Keratinocyte (primary cell): ENCODE measurements around the gene CLN6. TPM values are rescaled to one million over a fixed set of nuclear protein-coding genes. Genes with fewer than 3 reads are reported as not detected.

Experiments
- DNase-seq: peaks from one replicate; pipeline ENCODE4 v3.0.0-alpha.2; 2011; ENCODE audit warnings: low read depth, missing footprints, low spot score
- FAIRE-seq: peaks from 2 replicates; lab custom pipeline; 2011; peaks lifted over from hg19 to GRCh38; lab: Jason Lieb, UNC
- H2AFZ ChIP-seq: 2 replicates; pipeline ENCODE4 v1.6.0; 2012; ENCODE audit warnings: low read length, control low read depth, inconsistent platforms; ENCODE audit not compliant: control insufficient read depth
- H3K27ac ChIP-seq: 2 replicates; pipeline ENCODE4 v1.5.1; 2011; ENCODE audit warnings: low read length; ENCODE audit not compliant: control insufficient read depth, insufficient read depth
- H3K27me3 ChIP-seq: 3 replicates; pipeline ENCODE4 v1.6.0; 2011; ENCODE audit warnings: low read length; ENCODE audit not compliant: control insufficient read depth, insufficient read depth; ENCODE audit errors: extremely low read depth
- H3K36me3 ChIP-seq, 2 experiments: 2 replicates in 1 of 2; 3 replicates in 1 of 2; pipeline ENCODE4 v1.5.1; 2011; ENCODE audit warnings: low read length in 2 of 2, mild to moderate bottlenecking in 1 of 2; ENCODE audit not compliant: control insufficient read depth in 2 of 2, insufficient read depth in 2 of 2; ENCODE audit errors: extremely low read depth in 1 of 2
- H3K4me1 ChIP-seq: 3 replicates; pipeline ENCODE4 v1.5.1; 2011; ENCODE audit warnings: low read length; ENCODE audit not compliant: control insufficient read depth, insufficient read depth; ENCODE audit errors: extremely low read depth
- H3K4me2 ChIP-seq: 3 replicates; pipeline ENCODE4 v1.6.0; 2011; ENCODE audit warnings: low read depth, low read length; ENCODE audit not compliant: control insufficient read depth, insufficient read depth; ENCODE audit errors: extremely low read depth
- H3K4me3 ChIP-seq, 3 experiments: fragments of 200-600 bp in 1 of 3; sonication (generic) in 1 of 3; 2 replicates in 2 of 3; 3 replicates in 1 of 3; pipeline ENCODE4 v1.5.1; 2011 to 2016; ENCODE audit warnings: low read length in 3 of 3, mild to moderate bottlenecking in 3 of 3, control low read depth in 2 of 3, inconsistent platforms in 1 of 3, low read depth in 1 of 3, mixed read lengths in 1 of 3, mixed run types in 1 of 3, moderate library complexity in 1 of 3; ENCODE audit not compliant: control insufficient read depth in 2 of 3, insufficient read depth in 2 of 3; ENCODE audit errors: extremely low read depth in 1 of 3
- H3K79me2 ChIP-seq: 2 replicates; pipeline ENCODE4 v1.6.0; 2012; ENCODE audit warnings: low read length; ENCODE audit not compliant: control insufficient read depth, insufficient read depth
- H3K9ac ChIP-seq: 3 replicates; pipeline ENCODE4 v1.6.0; 2011; ENCODE audit warnings: low read length; ENCODE audit not compliant: control insufficient read depth, insufficient read depth; ENCODE audit errors: extremely low read depth
- H3K9me1 ChIP-seq: 3 replicates; pipeline ENCODE4 v1.6.0; 2011; ENCODE audit warnings: low read length; ENCODE audit not compliant: control insufficient read depth, insufficient read depth; ENCODE audit errors: extremely low read depth
- H3K9me3 ChIP-seq: 2 replicates; pipeline ENCODE4 v1.5.1; 2012; ENCODE audit warnings: low read depth, low read length; ENCODE audit not compliant: control insufficient read depth
- H4K20me1 ChIP-seq: 3 replicates; pipeline ENCODE4 v1.6.0; 2011; ENCODE audit warnings: low read length; ENCODE audit not compliant: control insufficient read depth, insufficient read depth; ENCODE audit errors: extremely low read depth
- EZH2 ChIP-seq: IDR thresholded peaks from one replicate; pipeline ENCODE4 v1.6.1; 2012; ENCODE audit warnings: inconsistent platforms, mild to moderate bottlenecking, low read length, moderate library complexity
- dilution Hi-C: fragments of 300-500 bp; cut with MboI; formaldehyde crosslinking; loops from one replicate; pipeline ENCODE4 v1.7.0; 2020; ENCODE audit warnings: low sequenced_read_pairs; ENCODE audit not compliant: extremely low pct_ligation_motif_present
- polyA plus RNA-seq, 5 experiments: library from polyadenylated mRNA; depleted of rRNA in 3 of 5; stranded (reverse) in 3 of 5; stranded (forward) in 1 of 5; unstranded in 1 of 5; fragments of >200 nt; gene quantifications; 1 replicate in 1 of 5; 2 replicates in 3 of 5; 3 replicates in 1 of 5; pipeline versions ENCODE4 v1.2.1 to v1.2.3, GENCODE V29; 2011 to 2012; ENCODE audit warnings: missing spikeins in 2 of 5, low read depth in 1 of 5, low replicate concordance in 1 of 5
- TF ChIP-seq, protein P1 (sequence below), 3 experiments: IDR thresholded peaks in 1 of 3; conservative IDR thresholded peaks in 1 of 3; optimal IDR thresholded peaks in 1 of 3; 2 replicates in 2 of 3; 3 replicates in 1 of 3; pipeline versions ENCODE3 to v1.5.1; 2011; ENCODE audit warnings: low read length in 3 of 3, mild to moderate bottlenecking in 3 of 3, moderate library complexity in 2 of 3, control low read depth in 1 of 3, inconsistent platforms in 1 of 3; ENCODE audit not compliant: insufficient read depth in 2 of 3; ENCODE audit errors: extremely low read depth in 1 of 3

CLN6 gene
- polyA plus RNA-seq, 1 donor (not counting 4 experiments of a cell fraction or from before 2014, with no cell fraction given) = 26.7 TPM

DNA sequence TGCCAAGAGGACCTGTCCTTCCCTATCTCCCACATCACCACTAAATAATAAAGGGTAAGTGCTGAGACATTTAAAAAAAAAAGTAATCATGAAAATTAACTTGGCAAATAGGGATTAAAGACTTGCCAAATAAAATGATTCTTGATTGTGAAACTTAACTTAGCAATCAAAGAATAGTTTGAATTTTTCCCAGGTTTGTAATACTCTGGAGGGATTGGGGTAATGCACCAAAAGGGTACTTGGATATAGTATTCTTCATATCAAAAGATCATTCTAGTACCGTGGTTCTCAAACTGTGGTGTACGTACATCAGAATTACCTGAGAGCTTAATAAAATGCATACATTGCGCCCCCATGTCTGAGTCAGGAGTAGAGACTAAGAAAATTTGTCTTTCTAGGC, 52.9 kb downstream of the CLN6 start:
- FAIRE-seq (no peak), DNase-seq (no peak)
- no peaks in the 10 kb centered on the region for H3K4me1 ChIP-seq
- H3K79me2 ChIP-seq = no peaks in the 10 kb centered on the region
- H3K9me3 ChIP-seq = no peaks in the 10 kb centered on the region
- peaks cover 20% of the 10 kb centered on the region in 2 experiments for H3K36me3 ChIP-seq
- H2AFZ ChIP-seq = no peak overlapping the region
- no peaks in the 10 kb centered on the region for H4K20me1 ChIP-seq
- H3K4me3 ChIP-seq = no peak overlapping the region
- H3K27ac ChIP-seq = no peak overlapping the region
- H3K27me3 ChIP-seq = no peaks in the 10 kb centered on the region
- dilution Hi-C loops = no loop called here
- H3K9ac ChIP-seq = no peak overlapping the region
- TF ChIP-seq EZH2 = no peak
- TF ChIP-seq, protein P1, sequence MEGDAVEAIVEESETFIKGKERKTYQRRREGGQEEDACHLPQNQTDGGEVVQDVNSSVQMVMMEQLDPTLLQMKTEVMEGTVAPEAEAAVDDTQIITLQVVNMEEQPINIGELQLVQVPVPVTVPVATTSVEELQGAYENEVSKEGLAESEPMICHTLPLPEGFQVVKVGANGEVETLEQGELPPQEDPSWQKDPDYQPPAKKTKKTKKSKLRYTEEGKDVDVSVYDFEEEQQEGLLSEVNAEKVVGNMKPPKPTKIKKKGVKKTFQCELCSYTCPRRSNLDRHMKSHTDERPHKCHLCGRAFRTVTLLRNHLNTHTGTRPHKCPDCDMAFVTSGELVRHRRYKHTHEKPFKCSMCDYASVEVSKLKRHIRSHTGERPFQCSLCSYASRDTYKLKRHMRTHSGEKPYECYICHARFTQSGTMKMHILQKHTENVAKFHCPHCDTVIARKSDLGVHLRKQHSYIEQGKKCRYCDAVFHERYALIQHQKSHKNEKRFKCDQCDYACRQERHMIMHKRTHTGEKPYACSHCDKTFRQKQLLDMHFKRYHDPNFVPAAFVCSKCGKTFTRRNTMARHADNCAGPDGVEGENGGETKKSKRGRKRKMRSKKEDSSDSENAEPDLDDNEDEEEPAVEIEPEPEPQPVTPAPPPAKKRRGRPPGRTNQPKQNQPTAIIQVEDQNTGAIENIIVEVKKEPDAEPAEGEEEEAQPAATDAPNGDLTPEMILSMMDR (optimal IDR thresholded peaks at IDR 0.05 in 1 of 3, IDR thresholded peaks at IDR 0.05 in 1 of 3, conservative IDR thresholded peaks at IDR 0.05 in 1 of 3; ENCODE audit: extremely low read depth in 1 of 3, insufficient read depth in 2 of 3, low read length in 3 of 3) = no peak
- H3K9me1 ChIP-seq = peaks cover 2% of the 10 kb centered on the region
- no peak overlapping the region for H3K4me2 ChIP-seq

DNA sequence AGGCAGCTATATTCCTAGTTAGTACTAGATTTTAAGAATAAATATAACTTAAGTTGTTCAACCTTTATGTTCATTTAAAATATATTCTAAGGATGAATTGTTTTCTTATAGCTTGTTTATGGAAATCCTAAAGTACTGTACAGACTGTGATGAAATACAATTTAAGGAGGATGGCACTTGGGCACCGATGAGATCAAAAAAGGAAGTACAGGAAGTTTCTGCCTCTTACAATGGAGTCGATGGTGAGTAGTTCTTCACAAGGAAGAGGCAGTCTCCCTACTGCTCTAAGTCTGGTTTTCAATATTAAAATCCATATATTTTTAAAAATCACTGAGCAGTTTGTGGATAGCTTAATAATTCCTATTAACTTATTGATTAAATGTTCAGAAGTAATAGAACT, 54.0 kb downstream of the CLN6 start:
- dilution Hi-C loops = no loop called here
- Histone ChIP-seq H3K9me1 (peaks cover 2% of the 10 kb centered on the region), H3K36me3 (peaks cover 15 to 20% of the 10 kb centered on the region in 2 experiments)

More for the DNA sequence above, 54.0 kb downstream of the CLN6 start:
- no peak overlapping the region for H3K9ac ChIP-seq
- H3K4me2 ChIP-seq = no peak overlapping the region
- H3K27ac ChIP-seq = no peak overlapping the region
- H3K4me1 ChIP-seq = no peaks in the 10 kb centered on the region
- no peaks in the 10 kb centered on the region for H4K20me1 ChIP-seq
- TF ChIP-seq EZH2 = no peak
- TF ChIP-seq, protein P1 (optimal IDR thresholded peaks at IDR 0.05 in 1 of 3, IDR thresholded peaks at IDR 0.05 in 1 of 3, conservative IDR thresholded peaks at IDR 0.05 in 1 of 3; ENCODE audit: extremely low read depth in 1 of 3, insufficient read depth in 2 of 3, low read length in 3 of 3) = no peak
- no peak for DNase-seq
- H3K4me3 ChIP-seq = no peak overlapping the region
- no peak for FAIRE-seq
- no peaks in the 10 kb centered on the region for H3K9me3 ChIP-seq
- H2AFZ ChIP-seq = no peak overlapping the region
- H3K27me3 ChIP-seq = no peaks in the 10 kb centered on the region
- H3K79me2 ChIP-seq = no peaks in the 10 kb centered on the region
